ENCODE data around the gene MPV17L.

DNA sequence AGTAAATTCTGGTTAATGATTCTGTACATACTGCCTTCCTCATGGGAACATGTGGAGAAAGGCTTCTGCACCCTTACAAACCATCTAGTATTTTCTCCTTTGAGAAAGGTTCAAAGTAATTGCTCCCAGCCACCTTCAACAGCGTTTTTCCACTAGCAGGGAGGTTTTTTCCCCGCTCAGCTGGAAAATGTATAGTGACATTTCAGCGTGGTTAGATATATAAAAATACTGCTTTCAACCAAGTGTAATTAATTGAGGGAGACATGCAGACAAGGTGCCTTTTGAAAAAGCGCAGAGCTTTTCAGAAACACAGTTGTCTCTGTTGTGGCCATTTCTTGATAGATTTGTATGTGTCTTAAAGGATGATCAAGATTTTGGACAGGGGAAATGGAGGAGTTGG is 44.0 kb downstream of the MPV17L start:
- no peak for TF ChIP-seq CTCF (IDR thresholded peaks at IDR 0.05 in 8 of 11, conservative IDR thresholded peaks at IDR 0.05 in 3 of 11)
- no peak for TF ChIP-seq POLR2A (IDR thresholded peaks at IDR 0.05)
- TF ChIP-seq POLR2AphosphoS5 (IDR thresholded peaks at IDR 0.05), result no peak
